Activated CD4-positive, alpha-beta T cell treated with anti-CD3 and anti-CD28 coated beads for 48 hours (primary cell): ENCODE data around the gene CCDC90B.
"Not testable (repeated sequence)": the region's sequence is repeated elsewhere in the genome, so short reads cannot be mapped to it uniquely, and the experiment has no call there.

ENCODE experiments used
- DNase-seq: peaks from one replicate; pipeline ENCODE4 v3.0.0-alpha.2; 2020

The CCDC90B gene, protein sequence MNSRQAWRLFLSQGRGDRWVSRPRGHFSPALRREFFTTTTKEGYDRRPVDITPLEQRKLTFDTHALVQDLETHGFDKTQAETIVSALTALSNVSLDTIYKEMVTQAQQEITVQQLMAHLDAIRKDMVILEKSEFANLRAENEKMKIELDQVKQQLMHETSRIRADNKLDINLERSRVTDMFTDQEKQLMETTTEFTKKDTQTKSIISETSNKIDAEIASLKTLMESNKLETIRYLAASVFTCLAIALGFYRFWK

DNA sequence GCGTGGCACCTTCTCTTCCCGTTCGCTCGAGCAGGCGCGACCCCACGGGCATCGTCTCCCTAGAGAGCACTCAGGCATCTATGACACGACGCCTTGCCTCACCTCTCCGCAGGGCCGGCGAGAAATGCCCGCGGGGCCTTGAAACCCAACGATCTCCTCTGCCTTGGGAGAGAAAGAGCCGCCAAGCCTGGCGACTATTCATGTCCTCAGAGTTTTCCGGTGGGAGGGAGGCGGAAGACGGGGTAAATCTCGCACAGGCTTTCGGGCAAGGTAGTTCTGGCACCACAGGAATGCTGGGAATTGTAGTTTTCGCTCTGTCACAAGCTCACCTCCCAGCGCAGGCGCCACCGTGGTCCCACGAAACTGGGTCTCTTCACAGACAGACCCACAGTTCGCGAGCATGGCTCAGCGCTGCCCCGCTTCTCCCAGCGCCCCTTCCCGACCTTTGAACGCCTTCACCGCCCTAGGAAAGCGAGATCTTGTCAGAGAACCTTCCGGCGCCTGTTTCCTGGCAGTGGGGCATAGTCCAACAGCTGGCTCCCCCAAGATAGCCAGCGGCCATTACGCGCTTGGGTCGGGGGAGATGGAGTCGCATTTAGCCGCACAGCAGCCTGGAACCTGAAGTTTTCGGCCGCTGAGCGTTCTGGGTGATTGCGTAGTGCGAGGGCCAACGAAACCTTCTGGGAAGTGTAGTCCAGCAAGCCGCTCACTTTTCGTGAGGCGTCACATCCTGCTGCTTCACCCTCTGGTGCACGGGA lies at the start of gene CCDC90B:
TSS of gene CCDC90B (minus strand) at position 597 of the 758 bp plus-strand sequence. CDS start at position 202, 395 bp downstream.
- DNase-seq: peak; percentile 94

DNA sequence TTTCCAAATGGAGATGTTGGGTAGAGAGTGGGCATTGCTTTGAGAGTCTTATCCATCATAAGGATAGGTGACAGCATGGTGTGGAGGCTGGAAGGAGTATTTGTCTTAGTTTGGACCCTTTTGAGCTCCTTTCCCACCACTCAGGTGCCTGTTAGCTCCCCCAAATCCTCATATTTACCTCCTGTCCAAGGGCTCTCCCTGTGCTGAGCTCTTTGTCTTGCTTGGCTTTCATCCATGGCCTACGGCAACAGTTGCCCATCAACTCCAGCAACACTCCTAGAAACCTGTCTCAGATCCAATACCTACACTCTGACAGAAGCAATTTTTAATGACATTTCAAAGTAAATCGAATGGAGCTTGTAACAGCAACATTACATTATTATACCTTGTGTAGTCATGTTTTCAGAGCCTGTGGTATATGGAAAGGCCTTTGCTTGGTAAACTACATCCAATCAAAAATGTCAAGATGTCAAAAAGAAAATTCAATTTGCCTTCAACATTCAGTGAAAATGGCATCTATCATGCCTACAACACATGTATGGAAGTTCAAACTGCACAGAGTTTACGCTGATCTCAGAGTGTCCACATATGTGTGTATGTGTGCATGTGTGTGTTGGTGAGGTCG lies 49.4 kb upstream of the CCDC90B start:
- no peak for DNase-seq

DNA sequence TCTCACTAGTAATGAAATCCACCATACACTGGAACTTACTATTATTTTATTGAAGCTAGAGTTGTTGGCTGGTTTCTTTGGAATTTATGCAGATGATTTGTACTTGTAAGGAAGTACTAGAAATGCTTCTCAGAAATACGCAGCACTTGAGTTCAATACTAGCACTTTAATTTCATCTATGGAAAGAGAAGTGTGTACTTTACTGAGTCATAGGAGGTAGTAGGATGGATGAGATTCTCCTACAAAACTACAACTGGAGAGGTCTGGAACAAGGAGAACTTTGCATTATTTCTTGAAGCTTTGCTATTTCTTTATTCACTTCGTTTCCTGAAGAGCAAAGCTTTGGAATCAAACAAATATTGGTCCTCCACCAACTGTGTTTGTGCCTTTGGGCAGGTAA lies 44.1 kb upstream of the CCDC90B start:
- DNase-seq: no peak

DNA sequence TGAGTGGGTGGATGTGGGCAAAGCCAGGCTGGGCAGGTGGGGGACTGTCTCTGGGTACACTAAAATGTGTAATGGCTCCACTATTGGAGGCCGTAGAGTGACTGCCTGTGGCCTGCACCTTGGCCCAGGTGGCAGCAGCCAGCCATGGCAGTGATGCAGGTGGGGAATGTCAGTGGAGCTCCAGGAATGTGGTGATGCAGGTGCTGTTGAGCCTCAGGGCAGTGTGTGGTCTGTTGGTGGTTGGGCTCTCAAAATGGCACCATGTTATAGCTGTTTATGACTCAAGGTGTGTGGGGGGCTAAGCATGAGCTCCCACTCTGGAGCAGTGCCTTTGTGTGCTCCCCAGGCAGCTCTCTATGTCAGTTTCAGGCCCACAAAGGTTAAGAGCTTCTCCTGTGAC lies 40.2 kb upstream of the CCDC90B start:
- no peak for DNase-seq

DNA sequence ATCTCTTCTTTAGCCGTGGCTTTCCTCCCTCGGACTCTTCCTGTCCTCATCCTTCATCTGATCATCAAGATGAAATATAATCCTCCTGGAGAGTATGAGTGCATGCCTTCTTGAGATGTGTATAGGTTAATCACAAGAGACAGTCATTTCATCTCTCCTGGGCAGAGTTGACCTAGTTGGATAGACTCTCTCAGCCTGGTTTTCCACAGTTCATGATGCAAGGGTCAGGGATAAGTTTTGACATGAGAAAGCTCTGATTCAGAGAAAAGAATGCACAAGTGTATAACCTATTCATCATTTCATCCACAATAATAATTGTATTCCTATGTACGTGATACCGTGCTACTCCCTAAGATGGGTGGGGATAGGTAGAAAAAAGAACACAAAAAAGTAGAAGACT lies 33.2 kb upstream of the CCDC90B start:
- no peak for DNase-seq

DNA sequence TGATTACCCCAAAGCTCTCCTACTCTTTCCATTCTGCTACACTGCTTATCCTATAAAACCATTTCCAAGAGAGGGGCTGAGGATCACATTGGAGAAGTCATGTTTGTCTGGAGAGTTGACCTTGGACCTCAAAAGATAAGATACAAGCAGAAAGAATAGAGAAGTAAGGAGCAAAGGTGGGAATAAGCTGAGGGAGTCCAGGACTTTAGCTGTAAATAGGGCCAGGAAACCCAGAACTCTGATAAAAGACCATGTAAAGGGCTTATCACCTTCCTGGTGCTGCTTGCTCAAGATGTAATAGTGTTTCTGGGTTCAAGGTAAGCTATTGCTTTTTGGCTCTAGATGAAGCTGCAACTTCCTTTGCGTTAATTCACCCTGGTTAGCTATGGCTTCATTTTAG lies 32.8 kb upstream of the CCDC90B start:
- no peak for DNase-seq

DNA sequence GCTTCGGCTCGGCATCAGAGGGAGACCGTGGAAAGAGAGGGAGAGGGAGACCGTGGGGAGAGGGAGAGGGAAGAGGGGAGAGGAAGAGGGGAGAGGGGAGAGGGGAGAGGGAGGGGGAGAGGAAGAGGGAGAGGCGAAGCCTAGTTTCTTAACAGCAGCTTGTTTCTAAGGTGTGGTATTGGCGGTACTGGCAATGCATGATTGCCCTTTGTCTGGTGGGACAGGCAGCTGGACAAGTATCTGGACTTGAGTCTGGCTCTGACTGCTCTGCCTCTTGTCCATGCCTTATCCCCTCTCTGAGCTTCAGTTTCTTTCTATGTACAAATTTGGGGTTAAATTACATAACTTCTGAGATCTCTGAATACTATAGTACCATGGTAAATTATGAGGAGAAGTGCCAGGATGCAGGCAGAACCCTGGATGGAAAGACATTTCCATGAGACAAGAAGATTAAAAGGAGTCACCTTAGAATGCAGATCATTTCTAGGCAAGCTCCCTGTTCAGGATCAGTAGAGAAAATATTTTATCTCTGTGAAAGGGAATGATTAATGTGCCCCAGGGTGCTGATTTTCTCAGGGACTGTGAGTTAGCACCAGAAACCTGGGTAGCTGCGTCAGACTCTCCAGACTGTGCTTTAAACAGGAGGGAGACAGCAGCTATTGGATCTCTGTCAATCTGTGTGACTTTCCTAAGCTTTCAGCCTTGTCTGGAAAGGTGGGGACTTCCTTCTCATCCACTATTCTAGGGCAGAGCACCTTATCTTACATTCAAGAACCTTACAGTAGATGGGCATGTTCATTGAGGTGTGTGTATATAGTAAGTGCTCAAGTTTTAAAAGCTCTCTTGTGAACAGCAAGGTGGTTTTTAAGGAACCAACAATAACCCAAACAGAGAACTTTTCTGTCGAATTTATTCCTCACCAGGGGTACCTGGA lies 31.9 kb upstream of the CCDC90B start:
- DNase-seq: no peak

DNA sequence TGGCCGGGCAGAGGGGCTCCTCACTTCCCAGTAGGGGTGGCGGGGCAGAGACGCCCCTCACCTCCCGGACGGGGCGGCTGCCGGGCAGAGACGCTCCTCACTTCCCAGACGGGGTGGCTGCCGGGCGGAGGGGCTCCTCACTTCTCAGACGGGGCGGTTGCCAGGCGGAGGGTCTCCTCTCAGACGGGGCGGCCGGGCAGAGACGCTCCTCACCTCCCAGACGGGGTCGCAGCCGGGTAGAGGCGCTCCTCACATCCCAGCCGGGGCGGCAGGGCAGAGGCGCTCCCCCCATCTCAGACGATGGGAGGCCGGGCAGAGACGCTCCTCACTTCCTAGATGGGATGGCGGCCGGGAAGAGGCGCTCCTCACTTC lies 30.7 kb upstream of the CCDC90B start:
- not testable (repeated sequence) for DNase-seq

DNA sequence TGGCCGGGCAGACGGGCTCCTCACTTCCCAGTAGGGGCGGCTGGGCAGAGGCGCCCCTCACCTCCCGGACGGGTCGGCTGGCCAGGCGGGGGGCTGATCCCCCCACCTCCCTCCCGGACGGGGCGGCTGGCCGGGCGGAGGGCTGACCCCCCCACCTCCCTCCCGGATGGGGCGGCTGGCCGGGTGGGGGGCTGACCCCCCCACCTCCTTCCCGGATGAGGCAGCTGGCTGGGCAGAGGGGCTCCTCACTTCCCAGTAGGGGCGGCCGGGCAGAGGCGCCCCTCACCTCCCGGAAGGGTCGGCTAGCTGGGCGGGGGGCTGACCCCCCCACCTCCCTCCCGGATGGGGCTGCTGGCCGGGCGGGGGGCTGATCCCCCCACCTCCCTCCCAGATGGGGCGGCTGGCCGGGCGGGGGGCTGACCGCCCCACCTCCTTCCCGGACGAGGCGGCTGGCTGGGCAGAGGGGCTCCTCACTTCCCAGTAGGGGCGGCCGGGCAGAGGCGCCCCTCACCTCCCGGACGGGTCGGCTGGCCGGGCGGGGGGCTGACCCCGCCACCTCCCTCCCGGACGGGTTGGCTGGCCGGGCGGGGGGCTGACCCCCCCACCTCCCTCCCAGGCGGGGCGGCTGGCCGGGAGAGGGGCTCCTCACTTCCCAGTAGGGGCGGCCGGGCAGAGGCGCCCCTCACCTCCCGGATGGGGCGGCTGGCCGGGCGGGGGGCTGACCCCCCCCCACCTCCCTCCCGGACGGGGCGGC lies 30.2 kb upstream of the CCDC90B start:
- not testable (repeated sequence) for DNase-seq

DNA sequence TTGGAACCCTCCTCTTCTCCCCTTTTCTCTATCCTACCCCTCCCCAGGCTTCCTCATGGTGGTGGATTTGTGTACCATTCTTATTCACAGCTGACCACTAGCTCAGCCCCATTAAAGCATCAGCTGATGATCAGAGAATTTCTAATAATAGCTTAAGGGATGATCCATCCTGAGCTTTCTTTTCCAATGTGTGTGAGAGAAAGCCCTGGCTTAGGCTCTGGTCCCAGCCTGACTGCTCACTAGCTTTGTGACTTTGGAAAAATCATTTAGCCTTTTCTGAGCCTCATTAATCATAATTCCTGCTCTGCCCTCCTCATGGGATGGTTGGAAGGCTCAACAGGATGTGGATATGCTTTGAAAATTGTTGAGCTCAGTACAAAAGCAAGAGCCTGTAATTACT lies 26.3 kb upstream of the CCDC90B start:
- DNase-seq: no peak

DNA sequence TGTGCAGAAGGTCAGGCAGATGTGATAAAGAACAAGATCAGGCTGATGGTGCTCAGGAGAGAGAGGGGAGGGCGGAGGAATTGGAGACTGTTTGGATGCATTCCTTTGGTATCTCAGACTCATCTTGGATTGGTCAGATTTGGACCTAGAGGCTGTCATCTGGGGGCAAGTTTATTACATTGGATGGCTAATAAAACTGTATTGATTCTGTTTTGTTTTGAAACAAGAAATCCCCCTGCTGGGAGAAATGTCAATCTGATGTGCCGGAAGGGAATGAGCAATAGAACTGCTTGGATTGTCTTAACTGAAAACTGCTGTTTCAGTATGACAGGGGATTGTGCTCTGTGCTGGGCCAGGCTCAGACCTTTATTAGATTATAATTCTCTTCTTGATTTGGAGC lies 25.5 kb upstream of the CCDC90B start:
- no peak for DNase-seq

DNA sequence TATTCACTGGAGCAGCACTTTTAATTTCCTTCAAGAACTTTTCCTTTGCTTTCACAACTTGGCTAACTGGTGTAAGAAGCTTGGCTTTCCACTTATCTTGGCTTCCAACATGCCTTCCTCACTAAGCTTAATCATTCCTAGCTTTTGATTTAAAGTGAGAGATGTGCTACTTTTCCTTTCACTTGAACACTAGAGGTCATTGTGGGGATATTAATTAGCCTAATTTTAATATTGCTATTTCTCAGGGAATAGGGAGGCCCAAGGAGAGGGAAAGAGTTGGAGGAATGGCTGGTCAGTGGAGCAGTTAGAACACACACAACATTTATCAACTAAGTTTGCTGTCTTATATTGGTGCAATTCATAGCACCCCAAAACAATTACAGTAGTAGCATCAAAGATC lies 24.6 kb upstream of the CCDC90B start:
- DNase-seq: no peak

DNA sequence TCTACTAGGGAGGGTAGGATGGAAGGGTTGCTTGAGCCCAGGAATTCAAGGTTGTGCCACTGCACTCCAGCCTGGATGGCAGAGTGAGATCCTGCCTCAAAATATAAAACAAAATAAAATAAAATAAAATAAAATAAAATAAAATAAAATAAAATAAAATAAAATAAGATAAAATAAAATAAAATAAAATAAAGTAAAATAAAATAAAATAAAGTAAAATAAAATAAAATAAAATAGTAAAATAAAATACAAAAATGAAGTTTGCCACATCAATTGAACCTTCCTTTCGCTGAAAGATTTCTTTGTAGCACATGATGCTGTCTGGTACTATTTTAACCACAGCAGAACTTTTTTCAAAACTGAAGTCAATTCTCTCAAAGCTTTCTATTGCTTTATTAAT lies 22.4 kb upstream of the CCDC90B start:
- not testable (repeated sequence) for DNase-seq

DNA sequence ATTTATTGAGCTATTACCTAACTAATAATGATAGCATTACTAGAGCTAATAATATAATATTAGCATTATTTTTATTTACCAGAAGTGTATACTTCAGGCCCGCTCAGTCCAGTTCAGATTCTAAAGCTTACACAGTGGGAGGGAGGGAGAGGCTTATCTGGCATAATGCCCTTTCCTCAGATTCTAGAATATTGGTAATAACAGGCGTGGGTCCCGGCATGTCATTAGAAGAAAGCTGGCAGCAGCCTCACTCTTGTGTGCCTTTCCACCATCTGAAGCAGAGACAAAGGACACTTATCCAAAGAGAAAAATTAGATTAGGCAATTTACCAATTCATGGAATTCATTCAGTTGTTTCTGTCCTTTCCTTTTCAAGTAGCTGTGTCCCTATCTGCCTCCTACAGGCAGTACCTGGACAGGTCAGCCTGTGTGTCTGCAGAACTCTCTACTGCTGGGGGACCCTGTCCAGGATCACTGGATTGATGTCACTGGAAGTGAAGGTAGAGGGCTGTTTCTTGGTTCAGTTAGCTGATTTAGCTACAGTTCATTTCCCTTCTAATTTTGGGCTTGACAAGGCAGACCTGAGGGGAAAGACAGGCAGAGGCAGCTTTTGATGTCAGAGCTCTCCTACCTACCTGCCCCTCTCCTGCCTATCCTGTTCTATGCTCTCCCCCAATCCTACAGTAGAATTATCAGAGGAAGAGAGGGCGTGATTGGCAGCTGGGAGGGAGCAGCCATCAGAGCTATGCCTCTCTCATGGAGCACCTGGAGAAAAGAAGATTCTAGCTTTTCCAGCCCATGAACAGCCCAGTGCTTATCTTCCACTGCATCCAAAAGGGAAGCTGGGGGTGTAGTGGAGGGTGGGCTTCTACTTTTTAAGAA lies 20.3 kb upstream of the CCDC90B start:
- no peak for DNase-seq

DNA sequence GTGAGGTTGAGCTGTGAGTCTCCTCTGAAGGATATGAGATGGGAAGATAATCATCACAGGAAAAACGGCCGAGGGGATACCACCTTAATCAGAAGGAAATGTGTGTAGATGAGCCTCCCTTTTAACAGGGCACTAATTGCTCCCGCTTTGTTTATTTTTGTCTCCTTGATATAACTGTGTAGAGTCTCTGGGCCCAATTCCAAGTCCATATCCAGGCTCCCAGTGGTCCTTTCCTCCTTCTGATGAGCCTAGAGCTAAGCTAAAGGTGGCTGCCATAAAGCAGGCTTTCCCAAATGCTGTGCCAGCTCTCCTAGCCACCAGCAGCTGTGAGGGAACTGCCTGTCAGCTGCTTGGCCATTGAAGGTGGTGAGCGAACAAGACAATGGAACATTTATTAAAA lies 17.1 kb upstream of the CCDC90B start:
- DNase-seq: no peak

DNA sequence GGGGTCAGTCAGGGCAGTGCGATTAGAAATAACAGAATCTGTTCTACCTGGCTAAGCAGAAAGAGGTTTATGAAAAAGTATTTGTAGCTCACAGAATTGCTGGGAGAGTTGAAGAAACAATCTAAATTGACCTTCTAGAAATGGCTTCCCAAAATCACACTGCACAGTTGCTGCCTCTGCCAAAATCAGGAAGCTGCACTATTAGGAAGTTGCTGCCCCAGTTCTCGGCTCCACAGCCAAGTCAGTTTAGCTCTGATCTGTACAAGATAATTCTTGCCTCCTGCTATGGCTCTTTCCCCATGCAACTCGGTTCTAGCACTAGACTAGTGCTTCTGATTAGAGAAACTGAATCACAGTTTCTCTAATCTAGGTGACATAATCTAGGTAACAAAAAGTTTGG lies 16.0 kb upstream of the CCDC90B start:
- no peak for DNase-seq

DNA sequence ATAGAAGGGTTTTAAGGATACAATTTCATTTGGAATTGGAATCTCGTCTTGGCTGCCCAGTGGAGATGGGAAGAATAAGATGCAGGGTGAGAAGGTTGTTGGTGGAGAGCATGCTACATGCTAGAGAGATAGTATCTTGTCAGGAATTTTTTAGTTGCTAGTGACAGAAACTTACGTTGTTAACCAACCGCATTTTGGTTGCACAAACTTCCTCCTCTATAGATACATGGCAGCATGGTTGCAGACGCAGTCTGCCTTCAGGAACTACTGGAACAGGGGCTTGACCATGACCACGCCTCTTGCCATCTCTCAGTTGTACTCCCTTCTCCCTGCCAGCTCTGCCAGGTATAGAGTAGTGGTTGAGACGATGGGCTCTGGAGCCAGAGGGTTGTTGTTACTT lies 13.5 kb upstream of the CCDC90B start:
- no peak for DNase-seq

DNA sequence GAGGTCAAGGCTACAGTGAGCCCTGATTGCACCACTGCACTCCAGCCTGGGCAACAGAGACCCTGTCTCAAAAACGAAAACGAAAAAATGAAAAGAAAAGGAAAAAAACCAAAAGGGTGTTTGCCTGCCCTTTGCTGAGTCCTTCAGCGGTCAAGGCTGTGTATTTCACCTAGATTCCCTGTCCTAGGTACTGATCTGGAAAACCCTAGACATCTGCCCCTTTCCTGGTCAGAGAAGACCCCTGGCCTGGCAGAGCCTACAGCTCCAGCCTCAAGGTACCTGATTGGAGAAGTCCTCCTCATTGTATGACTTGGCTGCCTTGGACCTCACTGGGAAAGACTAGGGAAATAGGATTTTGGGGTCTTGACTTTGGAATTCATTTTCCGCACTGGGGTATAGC lies 8.0 kb upstream of the CCDC90B start:
- no peak for DNase-seq

DNA sequence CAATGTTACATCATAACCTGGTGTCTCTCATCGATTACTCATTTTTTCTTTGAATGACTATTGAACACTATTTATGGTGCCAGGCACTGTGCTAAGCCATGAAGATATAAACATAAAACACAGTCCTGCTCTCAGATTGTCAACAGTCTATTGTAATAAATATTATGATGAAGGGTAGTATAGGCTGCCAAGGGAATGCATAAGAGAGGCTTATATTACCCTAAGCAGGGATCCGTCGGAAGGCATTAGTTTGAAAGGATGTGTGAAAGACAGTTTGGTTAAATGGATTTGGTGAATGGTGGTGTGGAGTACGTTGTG lies 7.2 kb upstream of the CCDC90B start:
- no peak for DNase-seq

DNA sequence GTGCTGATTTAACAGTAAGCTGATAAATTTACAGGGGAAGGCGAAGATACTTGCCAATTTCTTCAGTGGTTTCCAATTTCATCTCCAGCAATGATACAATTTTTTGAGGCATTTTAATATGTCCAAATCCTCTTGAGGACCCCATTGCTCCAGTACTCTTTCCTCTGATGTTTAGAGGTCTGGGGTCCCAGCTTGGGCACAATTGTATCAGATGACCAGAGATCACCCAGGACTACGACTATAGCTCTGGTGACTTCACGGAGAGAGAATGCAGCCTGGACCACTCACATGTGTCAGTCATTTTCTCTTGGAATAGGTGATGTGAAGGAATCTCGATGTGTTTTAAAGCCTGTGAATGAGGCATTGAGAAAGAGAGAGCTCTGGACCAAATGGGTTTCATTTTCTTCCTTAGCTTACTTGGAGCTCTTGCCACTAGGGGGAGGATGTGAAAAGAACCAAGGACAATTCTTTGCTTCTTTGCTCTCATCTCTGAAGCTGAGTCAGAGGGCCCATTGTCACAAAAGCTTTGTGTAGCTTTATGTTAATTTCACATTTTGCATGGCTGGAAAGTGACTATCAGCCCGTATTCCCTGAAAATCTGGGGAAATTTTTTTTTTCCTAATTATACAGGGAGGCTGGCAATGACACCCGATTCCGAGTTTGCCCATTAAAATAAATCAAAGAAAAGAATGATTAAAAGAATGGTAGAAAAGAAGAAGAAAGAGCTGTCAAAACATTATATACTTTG lies 6.7 kb upstream of the CCDC90B start:
- peak; percentile 47 for DNase-seq

DNA sequence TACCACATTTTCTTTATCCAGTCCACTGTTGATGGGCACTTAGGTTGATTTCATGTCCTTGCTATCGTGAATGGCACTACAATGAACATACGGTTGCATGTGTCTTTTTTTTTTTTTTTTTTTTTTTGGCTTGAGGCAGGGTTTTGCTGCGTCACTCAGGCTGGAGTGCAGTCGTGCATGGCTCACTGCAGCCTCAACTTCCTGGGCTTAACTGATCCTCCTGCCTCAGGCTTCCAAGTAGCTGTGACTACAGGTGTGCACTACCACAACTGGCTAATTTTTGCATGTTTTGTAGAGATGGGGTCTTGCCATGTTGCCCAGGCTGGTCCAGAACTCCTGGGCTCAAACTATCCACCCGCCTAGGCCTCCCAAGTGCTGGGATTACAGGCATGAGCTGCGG lies 1.5 kb upstream of the CCDC90B start:
- DNase-seq: no peak
